HCT116 (cell line): ENCODE results near the gene TMEM54. TPM values are rescaled to one million over a fixed set of nuclear protein-coding genes. Genes with fewer than 3 reads are reported as not detected.

Experiments used
- ATAC-seq: fragments of 200-7000 bp; cut with Tn5 transposase; 2 replicates; pipeline ENCODE4 v1.9.1; 2020; ENCODE audit warnings: mild to moderate bottlenecking, moderate library complexity
- BruUV-seq: library from RNA; stranded (reverse); fragments of 400-500 nt; replicated peaks from 2 replicates; lab custom pipeline; 2021; lab: Mats Ljungman, UMichigan
- CTCF ChIA-PET: fragments of 300-600 bp; sonication (Branson Sonifier 250); formaldehyde crosslinking; loops from one replicate; lab custom pipeline; 2021; ENCODE audit warnings: antibody characterized with exemption; lab: Charles Lee
- POLR2A ChIA-PET: fragments of 300-600, 350-600 bp; sonication (Branson Sonifier 250); formaldehyde crosslinking; loops from one replicate; lab custom pipeline; 2021; ENCODE audit warnings: antibody characterized with exemption; lab: Charles Lee
- RAD21 ChIA-PET, 2 experiments: fragments of 300-600 bp; sonication (Branson Sonifier 250); formaldehyde crosslinking; loops; one replicate each; lab custom pipeline; 2023; ENCODE audit warnings: low total read pairs in 2 of 2; ENCODE audit not compliant: uncharacterized antibody in 2 of 2, unreplicated experiment in 2 of 2, low non-redundant PET in 1 of 2; lab: Charles Lee
- DNase-seq: peaks from one replicate; pipeline ENCODE4 v3.0.0-alpha.2; 2010; ENCODE audit warnings: low read depth, low spot score
- H2AFZ ChIP-seq: fragments of 200-600 bp; shearing (Covaris generic), sonication (generic); 2 replicates; pipeline ENCODE4 v1.6.1; 2017; ENCODE audit warnings: low read depth, mixed run types, mixed read lengths, antibody characterized with exemption, low read length; ENCODE audit not compliant: poor library complexity, severe bottlenecking
- H3K27ac ChIP-seq: 2 replicates; pipeline ENCODE4 v1.5.1; 2012; ENCODE audit warnings: low read depth, low read length
- H3K27me3 ChIP-seq: fragments of 200-600 bp; sonication (generic); 2 replicates; pipeline ENCODE4 v1.6.1; 2016; ENCODE audit warnings: mixed run types, low read length, mixed read lengths; ENCODE audit not compliant: insufficient read depth
- H3K36me3 ChIP-seq, 2 experiments: fragments of 200-500 bp in 1 of 2; fragments of 200-600 bp in 1 of 2; sonication (Bioruptor generic) in 1 of 2; sonication (generic) in 1 of 2; 2 replicates each; pipeline versions ENCODE4 v1.5.1 to v1.6.1; 2014 to 2016; ENCODE audit warnings: low read length in 2 of 2, inconsistent platforms in 1 of 2, mixed read lengths in 1 of 2, mixed run types in 1 of 2; ENCODE audit not compliant: insufficient read depth in 2 of 2, control insufficient read depth in 1 of 2
- H3K4me1 ChIP-seq, 2 experiments: fragments of 200-600 bp in 1 of 2; sonication (generic) in 1 of 2; 2 replicates each; pipeline versions ENCODE4 v1.5.1 to v1.6.1; 2012 to 2017; ENCODE audit warnings: low read length in 2 of 2, inconsistent platforms in 1 of 2, mild to moderate bottlenecking in 1 of 2, mixed read lengths in 1 of 2, mixed run types in 1 of 2, moderate library complexity in 1 of 2; ENCODE audit not compliant: insufficient read depth in 2 of 2, control insufficient read depth in 1 of 2
- H3K4me2 ChIP-seq: fragments of 200-600 bp; sonication (generic); 2 replicates; pipeline ENCODE4 v1.6.1; 2017; ENCODE audit warnings: mixed run types, low read length, mixed read lengths
- H3K4me3 ChIP-seq, 2 experiments: fragments of 200-600 bp in 1 of 2; sonication (generic) in 1 of 2; replicated peaks in 1 of 2; 2 replicates each; pipeline ENCODE4 v1.5.1; 2011 to 2016; ENCODE audit warnings: low read length in 2 of 2, control low read depth in 1 of 2, low read depth in 1 of 2, mild to moderate bottlenecking in 1 of 2, mixed read lengths in 1 of 2, mixed run types in 1 of 2
- H3K79me2 ChIP-seq: fragments of 200-600 bp; sonication (generic); 2 replicates; pipeline ENCODE4 v1.6.1; 2017; ENCODE audit warnings: mild to moderate bottlenecking, mixed run types, low read length, moderate library complexity, mixed read lengths; ENCODE audit not compliant: insufficient read depth
- H3K9ac ChIP-seq: fragments of 200-600 bp; sonication (generic); 2 replicates; pipeline ENCODE4 v1.6.1; 2016; ENCODE audit warnings: low read length, mixed read lengths
- H3K9me2 ChIP-seq: fragments of 200-600 bp; sonication (generic), shearing (Covaris generic); 2 replicates; pipeline ENCODE4 v1.6.1; 2017; ENCODE audit warnings: mixed run types, mild to moderate bottlenecking, moderate library complexity; ENCODE audit not compliant: insufficient read depth
- H3K9me3 ChIP-seq, 2 experiments: fragments of 200-500 bp in 1 of 2; fragments of 200-600 bp in 1 of 2; sonication (Bioruptor generic) in 1 of 2; sonication (generic) in 1 of 2; 2 replicates each; pipeline ENCODE4 v1.6.1; 2014 to 2017; ENCODE audit warnings: low read length in 2 of 2, mixed read lengths in 2 of 2, inconsistent platforms in 1 of 2, low read depth in 1 of 2, mild to moderate bottlenecking in 1 of 2, mixed run types in 1 of 2, moderate library complexity in 1 of 2; ENCODE audit not compliant: control insufficient read depth in 1 of 2, insufficient read depth in 1 of 2
- H4K20me1 ChIP-seq: fragments of 200-600 bp; sonication (generic), shearing (Covaris generic); 2 replicates; pipeline ENCODE4 v1.6.1; 2017; ENCODE audit warnings: mixed run types, mild to moderate bottlenecking, moderate library complexity; ENCODE audit not compliant: insufficient read depth
- ATF3 ChIP-seq: IDR thresholded peaks from 2 replicates; pipeline ENCODE4 v1.6.1; 2012
- CBX3 ChIP-seq: IDR thresholded peaks from 2 replicates; pipeline ENCODE4 v1.6.1; 2012; ENCODE audit warnings: low read depth
- CEBPB ChIP-seq: IDR thresholded peaks from 2 replicates; pipeline ENCODE4 v1.6.1; 2012; ENCODE audit warnings: low read depth
- EGR1 ChIP-seq: IDR thresholded peaks from 2 replicates; pipeline ENCODE4 v1.6.1; 2012; ENCODE audit warnings: low read depth
- ELF1 ChIP-seq: IDR thresholded peaks from 2 replicates; pipeline ENCODE4 v1.6.1; 2012; ENCODE audit warnings: low read depth, borderline replicate concordance
- EZH2 ChIP-seq: fragments of 200-600 bp; sonication (generic); IDR thresholded peaks from 2 replicates; pipeline ENCODE4 v1.6.1; 2017; ENCODE audit warnings: antibody characterized with exemption, mixed run types
- EZH2phosphoT487 ChIP-seq: fragments of 200-600 bp; IDR thresholded peaks from 2 replicates; pipeline ENCODE4 v1.6.1; 2018; ENCODE audit warnings: antibody characterized with exemption, borderline replicate concordance
- FOSL1 ChIP-seq: IDR thresholded peaks from 2 replicates; pipeline ENCODE4 v1.6.1; 2012; ENCODE audit warnings: low read depth
- JUND ChIP-seq: IDR thresholded peaks from 2 replicates; pipeline ENCODE4 v1.6.1; 2012
- MAX ChIP-seq: IDR thresholded peaks from 2 replicates; pipeline ENCODE4 v1.6.1; 2012
- POLR2A ChIP-seq: IDR thresholded peaks from 2 replicates; pipeline ENCODE4 v1.7.0; 2011; ENCODE audit warnings: borderline replicate concordance; ENCODE audit not compliant: insufficient read depth, insufficient read length; ENCODE audit errors: extremely low read depth
- RAD21 ChIP-seq: IDR thresholded peaks from 2 replicates; pipeline ENCODE4 v1.6.1; 2012; ENCODE audit warnings: low read depth, mild to moderate bottlenecking
- SP1 ChIP-seq: IDR thresholded peaks from 2 replicates; pipeline ENCODE4 v1.6.1; 2012; ENCODE audit warnings: low read depth
- SRF ChIP-seq: IDR thresholded peaks from 2 replicates; pipeline ENCODE4 v1.6.1; 2012; ENCODE audit warnings: low read depth
- TCF7L2 ChIP-seq: IDR thresholded peaks from 2 replicates; pipeline ENCODE4 v1.7.0; 2011; ENCODE audit warnings: borderline replicate concordance, inconsistent platforms; ENCODE audit not compliant: insufficient read depth, insufficient read length; ENCODE audit errors: extremely low read depth
- YY1 ChIP-seq: IDR thresholded peaks from 2 replicates; pipeline ENCODE4 v1.6.1; 2011; ENCODE audit warnings: low read length, low read depth, moderate library complexity, mild to moderate bottlenecking; ENCODE audit not compliant: insufficient replicate concordance; ENCODE audit errors: extremely low read depth
- ZFX ChIP-seq: fragments of 450-650 bp; IDR thresholded peaks from 2 replicates; pipeline ENCODE4 v1.6.1; 2017
- intact Hi-C: fragments of 100-400 bp; cut with micrococcal nuclease; formaldehyde crosslinking; loops from 2 replicates; pipeline ENCODE4 v1.10.0; 2022
- total RNA-seq: library from RNA; stranded (reverse); gene quantifications from one replicate; pipeline ENCODE4 v1.2.1, GENCODE V29; 2021; ENCODE audit not compliant: unreplicated experiment

The TMEM54 gene
- total RNA-seq, 1 experiment from 2014 or later, result 121 TPM

- H3K36me3 ChIP-seq, result peaks cover 0 to 8% of the 10 kb centered on the region in 2 experiments; a peak in 2 of 4 replicates
- no peaks in the 10 kb centered on the region for H4K20me1 ChIP-seq
- peak overlapping the region; percentile 71 for H3K27ac ChIP-seq
- peaks cover 6% of the 10 kb centered on the region; the same call in 1 of the 2 replicates for H3K79me2 ChIP-seq
- RAD21 ChIA-PET, result no interaction called here
- no peaks in the 10 kb centered on the region for H3K9me3 ChIP-seq
- H3K9ac ChIP-seq, result peak overlapping the region; percentile 81
- no peak overlapping the region for H2AFZ ChIP-seq
- no peak for DNase-seq
- intact Hi-C loops, result loop anchor here (10.0 kb wide), 1 partner anchor 154 kb away; no protein-coding TSS in a partner anchor
- no peaks in the 10 kb centered on the region for H3K27me3 ChIP-seq
- H3K9me2 ChIP-seq, result no peaks in the 10 kb centered on the region
- TF ChIP-seq CBX3, result no peak
- TF ChIP-seq FOSL1, result no peak
- no peak for TF ChIP-seq MAX
- TF ChIP-seq EZH2phosphoT487, result no peak
- TF ChIP-seq CEBPB, result no peak
- TF ChIP-seq ATF3, result no peak
- TF ChIP-seq POLR2A, result no peak
- no peak for TF ChIP-seq SP1
- TF ChIP-seq EGR1, result no peak
- TF ChIP-seq YY1, result no peak
- no peak for TF ChIP-seq JUND
- TF ChIP-seq RAD21, result no peak
- TF ChIP-seq SRF, result no peak
- no peak for TF ChIP-seq EZH2
- TF ChIP-seq ZFX, result no peak
- no peak for TF ChIP-seq ELF1
- TF ChIP-seq TCF7L2, result no peak
- POLR2A ChIA-PET, result no interaction called here
- BruUV-seq, result TSS peak; percentile 44
- peaks cover 19 to 32% of the 10 kb centered on the region in 2 experiments; a peak in 3 of 4 replicates for H3K4me1 ChIP-seq
- ATAC-seq, result peak; percentile 33
- peak overlapping the region; percentile 68 to 83 for H3K4me3 ChIP-seq
- peak overlapping the region; percentile 89 for H3K4me2 ChIP-seq
- CTCF ChIA-PET, result no interaction called here
These were observed 726 bp downstream of the TMEM54 start for GRCh38 chr1:32900371-32900955.
